Left lobe of liver (tissue), 2 donors: Measurements from ENCODE around the gene NTNG2. TPM values are rescaled to one million over a fixed set of nuclear protein-coding genes. Genes with fewer than 3 reads are reported as not detected.

Source experiments
- ATAC-seq: fragments of 200-7000 bp; cut with Tn5 transposase; one replicate; pipeline ENCODE4 v1.9.1; 2020; ENCODE audit warnings: mild to moderate bottlenecking, moderate library complexity
- DNase-seq: peaks from one replicate; pipeline ENCODE4 v3.0.0-alpha.2; 2020; ENCODE audit warnings: low spot score
- total RNA-seq: library from RNA; stranded (reverse); gene quantifications from one replicate; pipeline ENCODE4 v1.2.1, GENCODE V29; 2021
- donor health status: DM: no; HTN: no; CAD: no; lungs with moderate emphysema.
- donor health status: DM: no; HTN: yes; CAD: no.

The NTNG2 gene
- total RNA-seq, 1 donor from 2014 or later, result 0.38 TPM

DNA sequence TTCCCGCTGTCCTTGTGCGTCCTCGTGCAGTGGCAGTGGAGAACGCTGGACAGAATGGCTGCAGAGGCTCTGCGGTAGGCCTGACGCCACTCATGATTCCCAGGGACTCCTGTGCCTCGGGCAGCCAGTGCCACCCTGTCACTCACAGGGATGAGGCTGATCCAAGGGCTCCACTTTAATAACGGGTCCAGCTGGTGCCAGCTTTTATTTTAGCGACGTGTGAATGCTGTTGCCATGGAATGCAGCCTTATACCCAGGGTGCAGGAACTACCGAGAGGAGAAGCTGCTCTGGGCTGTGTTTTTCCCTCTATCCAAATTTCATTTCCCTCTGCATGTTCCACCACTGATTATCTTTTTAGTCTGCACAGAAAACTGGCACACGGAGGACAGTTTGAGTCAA lies 15.8 kb upstream of the NTNG2 start:
- no peak for DNase-seq

GRCh38 chr9:132146575-132146974 lies 15.3 kb upstream of the NTNG2 start:
- no peak for ATAC-seq
- DNase-seq, result no peak

More for the DNA sequence above, 15.8 kb upstream of the NTNG2 start:
- no peak for ATAC-seq

DNA sequence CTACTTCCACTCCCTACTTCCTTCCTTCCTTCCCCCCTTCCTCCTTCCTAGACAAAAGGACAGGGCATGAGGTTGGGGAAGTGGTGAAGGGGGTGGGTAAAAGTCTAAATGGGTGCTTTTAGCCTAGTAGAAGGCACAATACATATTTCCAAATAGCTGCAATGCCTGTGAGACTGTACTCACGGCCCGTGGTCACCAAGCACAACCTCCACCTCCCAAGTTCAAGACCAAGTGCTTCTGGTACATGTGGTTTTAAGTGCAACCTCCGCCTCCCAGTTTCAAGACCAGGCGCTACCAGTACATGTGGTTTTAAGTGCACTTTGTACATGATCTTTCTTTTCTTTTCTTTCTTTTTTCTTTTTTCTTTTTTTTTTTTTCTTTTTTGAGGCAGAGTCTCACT lies 14.5 kb upstream of the NTNG2 start:
- no peak for ATAC-seq

DNA sequence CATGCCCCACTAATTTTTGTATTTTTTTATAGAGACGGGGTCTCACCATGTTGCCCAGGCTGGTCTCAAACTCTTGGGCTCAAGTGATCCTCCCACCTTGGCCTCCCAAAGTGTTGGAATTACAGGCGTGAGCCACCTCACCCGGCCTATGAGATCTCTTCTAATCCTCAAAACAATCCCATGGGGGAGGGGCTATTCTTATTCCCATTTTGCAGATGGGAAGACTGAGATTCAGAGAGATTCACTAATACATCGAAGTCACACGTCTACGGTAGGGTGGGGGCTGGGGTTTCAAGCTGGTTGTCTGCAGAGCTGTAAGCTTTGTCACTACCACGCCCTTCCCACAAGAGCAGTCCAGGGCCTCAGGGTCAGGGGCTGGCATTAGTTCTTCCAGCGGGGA lies 14.0 kb upstream of the NTNG2 start:
- ATAC-seq (no peak), DNase-seq (no peak)

More for the DNA sequence above, 14.5 kb upstream of the NTNG2 start:
- no peak for DNase-seq

DNA sequence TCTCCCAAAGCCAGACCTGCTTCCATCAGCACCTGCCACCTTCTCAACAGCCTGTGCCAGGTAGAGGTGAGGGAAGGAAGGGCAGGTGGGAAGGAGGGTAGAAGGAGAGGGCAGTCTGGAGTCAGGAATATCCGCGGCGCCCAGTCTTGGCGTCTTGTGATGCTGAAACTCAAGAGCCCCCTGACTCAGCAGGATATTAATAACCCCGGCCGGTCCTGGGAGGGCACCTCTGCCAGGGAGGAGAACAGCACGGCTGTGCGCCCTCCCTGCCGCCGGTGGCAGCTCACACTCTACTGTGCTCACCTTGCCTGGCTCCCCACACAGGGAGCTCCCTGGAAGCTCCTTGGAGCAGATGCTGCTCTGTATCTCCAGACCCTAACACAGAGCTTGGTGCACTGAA lies 11.6 kb upstream of the NTNG2 start:
- ATAC-seq (no peak), DNase-seq (no peak)

- ATAC-seq (no peak), DNase-seq (no peak)
These were observed 10.7 kb upstream of the NTNG2 start for GRCh38 chr9:132151118-132151517.

DNA sequence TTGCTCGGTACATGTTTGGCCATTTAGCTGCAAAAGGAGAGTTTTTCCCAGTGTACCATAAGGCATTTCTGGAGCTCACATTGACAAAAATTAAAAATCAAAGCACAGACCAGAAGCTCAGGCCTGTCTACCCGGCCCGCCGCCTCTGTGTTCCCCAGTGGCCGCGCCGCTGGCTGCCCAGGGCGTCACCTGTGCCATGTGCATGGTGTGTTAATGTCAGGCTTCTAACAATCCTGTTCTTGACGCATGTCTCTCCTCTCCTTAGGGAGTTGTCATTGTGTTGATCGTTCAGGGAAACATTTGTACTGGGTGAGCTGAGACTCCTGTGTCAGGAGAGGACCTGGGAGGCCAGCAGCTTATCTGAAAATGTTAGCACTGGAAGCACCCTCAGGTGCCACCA lies 9.6 kb upstream of the NTNG2 start:
- no peak for ATAC-seq
- DNase-seq, result no peak

GRCh38 chr9:132154863-132155567 lies 6.8 kb upstream of the NTNG2 start:
- DNase-seq (no peak), ATAC-seq (no peak)

- no peak for ATAC-seq
- DNase-seq, result no peak
These were observed 6.3 kb upstream of the NTNG2 start for GRCh38 chr9:132155568-132155895.

GRCh38 chr9:132156262-132156661 lies 5.6 kb upstream of the NTNG2 start:
- ATAC-seq (no peak), DNase-seq (no peak)

DNA sequence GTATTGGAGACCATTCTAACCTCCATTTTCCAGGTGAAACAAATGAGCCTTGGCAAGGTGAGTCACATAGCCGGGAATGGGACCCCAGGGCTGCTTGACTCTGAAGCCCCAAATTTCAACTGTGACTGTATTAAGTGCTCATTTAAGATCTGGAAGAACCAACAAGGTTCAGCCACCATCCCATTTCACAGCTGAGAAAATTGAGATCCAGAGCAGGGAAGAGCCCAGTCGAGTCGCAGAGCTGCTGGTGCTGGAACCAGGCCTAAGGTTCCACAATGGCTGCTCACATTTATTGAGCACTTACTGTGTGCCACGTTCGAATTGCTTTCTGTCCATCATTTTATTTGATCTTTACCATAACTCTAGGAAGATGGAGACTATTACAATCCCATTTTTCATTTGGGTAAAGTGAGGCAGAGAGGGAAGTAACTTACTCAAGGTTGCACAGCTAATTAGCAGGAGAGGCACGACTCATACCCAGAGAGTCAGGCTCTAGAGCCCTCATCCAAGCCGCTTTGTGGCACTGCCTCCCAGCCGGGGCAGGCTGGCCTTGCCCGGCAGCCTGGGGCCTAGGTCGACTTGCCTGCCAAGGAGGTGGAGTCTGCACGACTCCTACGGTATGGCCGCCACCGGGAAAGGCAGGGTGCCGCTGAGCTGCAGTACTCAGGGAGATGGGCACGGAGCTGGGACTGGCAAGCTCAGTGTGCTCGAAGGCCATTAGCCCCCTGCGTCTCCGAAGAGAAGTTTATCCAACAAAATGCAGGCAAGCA lies 4.3 kb upstream of the NTNG2 start:
- DNase-seq (no peak), ATAC-seq (no peak)

DNA sequence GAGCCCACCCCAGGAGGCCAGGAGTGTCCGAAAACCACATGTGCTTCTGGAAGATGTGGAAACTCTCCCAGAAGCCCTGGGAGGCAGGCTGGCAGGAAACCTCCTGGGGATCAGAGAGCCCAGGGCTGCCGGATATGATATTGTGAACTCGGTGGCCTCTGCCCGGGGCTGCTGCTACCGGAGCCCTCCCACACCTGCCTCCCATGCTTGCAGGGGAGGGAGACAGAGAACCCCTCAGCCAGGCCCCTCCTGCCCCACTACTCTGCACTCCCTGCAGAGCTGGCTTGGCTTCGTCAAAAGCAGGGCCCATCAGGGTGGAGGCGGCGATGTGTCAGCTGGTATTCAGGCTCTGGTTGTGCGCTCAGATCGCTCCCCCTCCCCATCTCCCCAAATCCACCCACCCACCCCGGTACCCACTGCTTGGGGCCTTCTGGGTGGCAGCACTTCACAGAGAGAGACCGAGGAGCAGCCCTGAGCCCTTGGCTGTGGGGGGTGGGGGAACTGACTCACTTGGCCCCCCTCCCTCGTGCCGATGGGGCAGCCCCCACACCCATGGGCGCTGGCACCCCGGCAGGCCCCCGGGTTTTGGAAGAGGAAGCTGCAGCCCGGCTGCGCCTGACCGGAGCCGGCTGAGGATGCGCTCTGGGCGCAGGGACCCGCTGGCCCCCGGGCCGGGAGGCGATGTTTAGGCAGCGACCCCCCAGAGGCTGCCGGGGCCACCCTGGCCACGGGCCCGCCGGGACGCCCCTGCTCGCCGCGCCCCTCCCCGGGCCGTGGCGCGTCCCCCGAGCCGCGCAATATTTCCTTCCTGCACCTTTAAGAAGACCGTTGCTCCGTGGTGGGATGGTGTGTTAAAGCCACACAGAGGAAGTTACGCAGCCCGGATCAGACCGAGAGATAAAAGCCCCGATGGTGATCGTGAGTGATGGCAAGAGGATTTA lies 786 bp upstream of the NTNG2 start:
- no peak for ATAC-seq
- no peak for DNase-seq

DNA sequence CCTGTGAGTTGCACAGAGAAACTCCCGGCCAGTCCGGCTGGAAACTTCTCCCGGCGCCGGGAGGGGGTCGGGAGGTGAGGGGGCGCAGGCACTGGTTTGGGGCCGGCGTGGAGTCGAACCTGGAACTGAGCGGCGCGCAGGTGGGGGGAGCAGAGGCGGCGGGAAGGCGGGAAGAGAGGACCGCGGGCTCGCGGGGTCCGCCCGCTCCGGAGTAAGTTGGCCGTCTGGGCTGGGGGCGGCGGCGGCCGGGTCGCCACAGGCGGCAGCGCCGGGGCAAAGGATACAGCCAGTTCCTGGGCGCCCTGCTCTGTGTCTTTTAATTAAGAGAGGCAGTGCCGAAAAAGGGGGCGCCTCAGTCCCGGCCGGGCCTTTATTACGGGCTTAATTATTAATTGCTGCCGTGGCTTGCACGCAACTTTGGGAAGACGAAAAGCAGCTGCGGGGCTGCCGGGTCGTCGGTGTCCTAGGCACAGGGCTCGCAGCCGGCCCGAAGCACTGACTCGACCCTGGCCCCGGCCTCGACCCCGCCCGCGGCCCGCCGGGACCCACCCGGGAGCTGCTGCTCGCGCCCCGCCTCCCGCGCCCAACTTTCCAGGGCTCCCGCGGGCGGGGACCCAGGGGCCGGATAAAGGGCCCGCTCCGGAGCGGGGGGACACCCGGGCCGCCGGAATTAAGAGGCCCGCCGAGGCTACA lies 1.1 kb downstream of the NTNG2 start:
- no peak for DNase-seq
- peak; percentile 2 for ATAC-seq

- DNase-seq, result no peak
These were observed 1.6 kb downstream of the NTNG2 start for GRCh38 chr9:132163457-132163875.

DNA sequence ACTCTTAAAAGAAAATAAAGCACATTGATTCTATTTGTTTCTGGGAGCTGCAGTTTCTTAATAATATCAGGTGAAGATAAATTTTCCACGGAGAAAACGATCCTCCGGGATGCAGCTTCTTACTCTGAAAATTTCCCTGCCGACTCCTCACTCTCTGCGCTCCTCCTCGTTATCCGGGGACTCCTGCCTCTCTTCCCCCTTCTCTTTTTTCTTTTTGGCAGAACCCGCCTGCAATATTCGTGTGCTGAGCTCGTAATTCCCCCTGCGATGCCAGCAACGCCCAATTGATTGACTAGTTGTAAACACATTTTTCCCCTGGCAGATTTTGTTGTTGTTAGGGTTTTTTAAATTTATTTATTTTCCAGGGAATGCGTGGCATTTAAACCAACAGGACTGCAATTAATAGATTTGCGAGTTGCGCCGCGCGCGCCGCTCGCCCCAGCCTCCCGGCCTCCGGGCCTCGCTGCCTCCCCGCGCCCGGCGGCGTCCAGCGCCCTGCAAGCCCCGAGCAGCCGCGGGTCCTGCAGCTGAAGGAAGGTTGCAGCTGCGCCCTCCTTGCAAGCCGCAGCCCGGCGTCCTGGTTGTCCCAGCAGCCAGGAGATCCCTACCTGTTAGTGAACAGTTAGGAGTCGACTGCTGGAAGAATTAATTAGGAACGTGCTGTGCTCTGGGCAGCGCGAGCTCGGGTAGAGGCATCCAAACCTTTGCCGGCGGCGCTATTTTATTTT lies 2.2 kb downstream of the NTNG2 start:
- DNase-seq (no peak), ATAC-seq (peak; percentile 31)

More at GRCh38 chr9:132163457-132163875, 1.6 kb downstream of the NTNG2 start:
- peak; percentile 33 for ATAC-seq

GRCh38 chr9:132164604-132165362 lies 2.9 kb downstream of the NTNG2 start:
- DNase-seq (peak; percentile 87), ATAC-seq (peak; percentile 71)

GRCh38 chr9:132166599-132166998 lies 4.7 kb downstream of the NTNG2 start:
- DNase-seq (no peak), ATAC-seq (no peak)

GRCh38 chr9:132167192-132167591 lies 5.3 kb downstream of the NTNG2 start:
- no peak for ATAC-seq
- DNase-seq, result no peak

DNA sequence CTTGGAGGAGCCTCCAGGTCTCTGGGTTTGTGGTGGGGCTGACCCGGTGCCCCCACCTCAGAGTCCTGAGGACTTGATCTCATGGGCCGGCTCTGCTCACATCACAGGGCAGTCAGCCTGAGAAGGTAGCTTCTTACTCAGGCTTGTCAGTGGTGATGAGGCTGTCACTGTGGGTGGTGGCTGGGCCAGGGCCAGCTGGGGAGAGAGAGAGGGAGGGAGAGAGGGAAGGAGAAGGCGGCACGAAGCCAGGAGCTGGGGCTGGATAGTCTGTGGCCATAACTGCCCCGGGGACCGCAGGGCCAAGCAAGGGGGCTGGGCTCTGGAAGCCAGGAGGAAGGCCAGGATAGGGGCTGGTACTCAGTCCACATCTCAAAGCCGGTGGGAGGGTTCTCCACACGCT lies 6.5 kb downstream of the NTNG2 start:
- DNase-seq (no peak), ATAC-seq (no peak)
